GM19467 (cell line): ENCODE measurements around the gene FOXA3.
A peak's percentile ranks its signal among the peaks of the same experiment; 100 is the strongest.
"Not testable (repeated sequence)": the region's sequence is repeated elsewhere in the genome, so short reads cannot be mapped to it uniquely, and the experiment has no call there.

Source experiments
- ATAC-seq: cut with Tn5 transposase; IDR thresholded peaks from one replicate; pipeline ENCODE4 v1.9.1; 2021; ENCODE audit warnings: mild to moderate bottlenecking, moderate library complexity; ENCODE audit not compliant: unreplicated experiment

FOXA3 gene

DNA sequence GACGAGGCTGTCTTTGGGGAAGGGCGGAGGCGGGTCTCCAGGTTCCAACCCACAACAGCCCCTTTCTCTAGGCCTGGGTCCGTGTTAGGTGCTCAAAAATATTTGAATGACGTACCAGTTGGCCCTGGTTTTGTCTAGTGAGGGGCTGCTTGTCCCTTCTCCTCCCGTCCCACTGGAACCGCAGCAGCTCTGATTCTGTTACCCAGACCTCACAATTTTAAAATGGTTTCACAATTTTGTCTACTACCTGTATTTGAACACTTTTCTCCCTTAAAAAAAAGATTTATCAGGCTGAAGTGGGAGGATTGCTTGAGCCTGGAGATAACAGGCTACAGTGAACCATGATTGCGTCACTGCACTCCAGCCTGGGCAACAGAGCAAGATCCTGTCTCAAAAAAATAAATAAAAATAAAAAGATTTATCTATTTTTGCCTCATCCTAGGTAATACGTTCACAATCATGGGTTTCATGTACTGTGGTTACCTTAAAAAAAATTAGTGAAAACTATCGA lies 23.1 kb downstream of the FOXA3 start:
- no peak for ATAC-seq

DNA sequence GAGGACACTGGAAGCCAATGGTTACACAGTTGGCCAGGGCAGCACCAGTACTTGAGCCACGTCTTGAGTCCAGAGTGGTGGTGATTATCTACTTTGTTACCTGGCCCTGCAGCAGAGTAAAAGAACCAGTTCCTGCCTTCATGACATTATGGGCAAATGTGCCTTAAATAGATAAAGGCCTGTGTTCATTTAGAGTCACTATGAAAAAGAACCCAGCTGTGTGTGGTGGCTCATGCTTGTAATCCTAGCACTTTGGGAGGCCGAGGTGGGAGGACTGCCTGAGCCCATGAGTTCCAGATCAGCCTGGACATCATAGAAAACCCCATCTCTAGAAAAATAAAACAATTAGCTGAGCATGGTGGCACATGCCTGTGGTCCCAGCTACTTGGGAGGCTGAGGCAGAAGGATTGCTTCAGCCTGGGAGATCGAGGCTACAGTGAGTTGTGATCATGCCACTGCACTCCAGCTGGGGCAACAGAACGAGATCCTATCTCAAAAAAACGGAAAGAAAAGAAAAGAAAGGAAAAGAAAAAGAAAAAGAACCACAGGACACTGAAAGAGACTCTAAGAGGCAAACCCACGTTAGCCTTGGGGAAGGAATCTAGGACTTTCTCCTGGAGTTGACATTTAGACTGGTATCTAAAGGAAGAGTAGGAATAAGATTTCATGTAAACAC lies 25.2 kb downstream of the FOXA3 start:
- no peak for ATAC-seq

DNA sequence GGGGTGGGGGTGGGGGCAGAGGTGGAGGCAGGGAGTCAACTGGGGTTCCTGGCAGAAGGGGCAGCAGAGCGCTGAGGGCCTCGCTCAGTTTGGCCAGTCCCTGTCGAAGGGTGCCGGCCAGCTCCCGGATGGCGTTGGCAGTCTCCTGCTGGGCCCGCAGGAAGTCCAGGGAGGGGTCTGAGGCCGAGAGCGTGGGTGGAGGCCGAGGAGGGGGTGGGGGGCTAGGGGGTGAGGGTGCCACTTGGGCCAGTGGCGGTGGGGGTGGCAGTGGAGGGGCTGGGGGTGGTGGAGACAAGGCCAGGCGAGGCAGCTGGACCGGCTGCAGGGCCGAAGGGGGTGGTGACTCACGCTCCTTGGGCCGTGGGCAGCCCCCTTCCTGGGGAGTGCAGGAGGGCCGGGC lies 26.8 kb downstream of the FOXA3 start:
- ATAC-seq: no peak

DNA sequence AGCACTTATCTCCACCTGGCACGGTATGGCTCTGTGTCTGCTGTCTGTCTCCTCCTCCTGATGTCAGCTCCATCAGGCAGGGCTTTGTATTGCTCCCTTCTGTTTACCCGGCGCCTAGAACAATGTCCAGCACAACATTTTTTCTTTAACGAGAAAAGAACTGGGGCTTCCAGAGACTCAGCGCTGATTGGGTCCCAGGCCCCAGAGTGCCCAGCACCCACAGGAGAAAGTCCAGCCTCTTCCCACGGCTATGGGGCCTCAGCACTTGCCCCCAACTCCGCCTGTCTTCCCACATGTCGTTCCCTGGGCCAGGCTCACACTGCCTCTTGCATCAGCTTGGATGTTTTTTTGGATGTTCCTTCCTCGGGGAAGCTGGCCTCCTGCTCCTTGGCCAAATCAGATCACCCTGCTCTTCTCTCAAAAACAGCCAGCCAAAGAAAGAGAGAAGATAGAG lies 31.4 kb downstream of the FOXA3 start:
- no peak for ATAC-seq

DNA sequence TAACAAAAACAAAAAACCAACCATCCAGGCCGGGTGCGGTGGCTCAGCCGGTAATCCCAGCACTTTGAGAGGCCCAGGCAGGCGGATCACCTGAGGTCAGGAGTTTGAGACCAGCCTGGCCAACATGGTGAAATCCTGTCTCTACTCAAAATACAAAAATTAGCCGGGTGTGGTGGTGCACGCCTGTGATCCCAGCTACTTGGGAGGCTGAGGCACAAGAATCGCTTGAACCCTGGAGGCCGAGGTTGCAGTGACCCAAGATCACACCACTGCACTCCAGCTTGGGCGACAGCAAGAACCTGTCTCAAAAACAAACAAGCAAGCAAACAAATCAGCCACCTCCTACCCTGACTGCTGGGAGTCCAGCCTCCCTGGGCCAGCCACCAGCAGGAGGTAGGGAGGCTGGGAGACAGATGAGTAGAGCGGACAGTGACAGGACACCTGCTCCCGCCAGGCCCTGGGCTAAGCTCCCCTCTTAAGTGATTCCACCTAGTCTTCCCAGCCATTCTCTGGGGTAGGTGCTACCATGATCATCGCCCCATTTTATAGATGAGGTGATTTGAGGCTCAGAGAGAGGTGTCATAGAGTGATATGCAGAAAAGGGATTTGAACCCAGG lies 32.0 kb downstream of the FOXA3 start:
- ATAC-seq: not testable (repeated sequence)

DNA sequence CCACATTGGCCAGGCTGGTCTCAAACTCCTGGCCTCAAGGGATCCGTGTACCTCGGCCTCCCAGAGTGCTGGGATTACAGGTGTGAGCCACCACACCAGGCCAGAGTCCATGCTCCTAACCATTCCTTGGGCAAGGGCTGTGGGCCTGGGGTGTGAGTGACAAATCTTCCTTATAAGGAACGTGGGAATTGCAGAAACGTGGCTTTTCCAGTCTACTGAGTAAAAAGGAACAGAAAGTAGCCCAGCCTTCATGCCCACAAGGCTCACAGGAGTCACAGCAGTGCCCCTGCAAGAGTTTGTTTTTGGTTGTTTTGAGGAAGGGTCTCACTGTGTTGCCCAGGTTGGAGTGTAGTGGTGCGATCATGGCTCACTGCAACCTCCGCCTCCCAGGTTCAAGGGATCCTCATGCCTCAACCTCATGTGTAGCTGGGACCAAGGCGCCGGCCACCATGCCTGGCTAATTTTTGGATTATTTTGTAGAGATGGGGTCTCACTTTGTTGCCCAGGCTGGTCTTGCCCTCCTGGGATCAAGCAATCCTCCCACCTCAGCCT lies 33.2 kb downstream of the FOXA3 start:
- no peak for ATAC-seq

DNA sequence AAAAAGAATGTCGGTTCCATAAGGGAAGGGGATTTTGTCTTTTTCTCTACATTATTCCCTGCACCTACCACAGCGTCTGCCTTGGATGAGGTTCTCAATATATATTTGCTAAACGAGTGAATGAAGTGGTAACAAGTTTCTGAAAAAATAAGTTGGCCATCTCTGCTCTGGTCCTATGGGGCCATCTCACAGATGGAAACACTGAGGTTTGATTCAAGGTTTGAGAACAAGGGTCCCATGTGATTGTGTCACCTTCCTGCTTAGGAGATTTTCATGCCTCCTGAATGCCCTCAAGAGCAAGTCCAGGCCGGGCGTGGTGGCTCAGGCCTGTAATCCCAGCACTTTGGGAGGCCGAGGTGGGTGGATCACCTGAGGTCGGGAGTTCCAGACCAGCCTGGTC lies 35.1 kb downstream of the FOXA3 start:
- ATAC-seq: no peak

DNA sequence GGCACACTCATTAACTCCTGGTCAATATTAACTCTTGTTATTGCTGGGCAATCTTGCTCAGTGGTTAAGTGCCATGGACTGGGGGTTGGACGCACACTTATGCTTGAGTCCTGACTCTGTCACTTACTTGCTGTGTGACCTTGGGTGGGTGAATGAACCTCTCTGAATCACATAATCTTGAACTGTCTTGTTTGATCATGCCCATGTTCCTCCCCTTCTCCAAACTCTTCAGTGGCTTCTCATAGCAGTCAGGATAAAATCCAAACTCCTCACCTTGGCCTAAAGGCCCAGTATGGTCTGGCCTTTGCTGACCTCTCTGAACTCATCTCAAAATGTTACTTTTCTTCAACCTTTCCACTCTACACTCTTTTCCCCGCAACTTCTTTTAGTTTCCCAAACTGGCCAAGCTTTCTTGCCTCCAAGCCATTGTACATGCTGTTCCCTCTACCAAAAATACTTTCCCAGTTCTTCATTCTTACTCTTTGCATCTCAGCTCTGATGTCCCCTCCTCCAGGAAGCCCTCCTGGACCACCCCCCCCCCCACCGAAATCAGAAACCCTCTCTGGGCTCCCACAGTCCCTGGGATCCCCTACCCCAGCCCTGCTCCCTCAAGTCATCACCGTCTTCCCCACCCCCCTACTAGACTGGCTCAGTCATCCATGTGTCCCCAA lies 35.9 kb downstream of the FOXA3 start:
- ATAC-seq: no peak

DNA sequence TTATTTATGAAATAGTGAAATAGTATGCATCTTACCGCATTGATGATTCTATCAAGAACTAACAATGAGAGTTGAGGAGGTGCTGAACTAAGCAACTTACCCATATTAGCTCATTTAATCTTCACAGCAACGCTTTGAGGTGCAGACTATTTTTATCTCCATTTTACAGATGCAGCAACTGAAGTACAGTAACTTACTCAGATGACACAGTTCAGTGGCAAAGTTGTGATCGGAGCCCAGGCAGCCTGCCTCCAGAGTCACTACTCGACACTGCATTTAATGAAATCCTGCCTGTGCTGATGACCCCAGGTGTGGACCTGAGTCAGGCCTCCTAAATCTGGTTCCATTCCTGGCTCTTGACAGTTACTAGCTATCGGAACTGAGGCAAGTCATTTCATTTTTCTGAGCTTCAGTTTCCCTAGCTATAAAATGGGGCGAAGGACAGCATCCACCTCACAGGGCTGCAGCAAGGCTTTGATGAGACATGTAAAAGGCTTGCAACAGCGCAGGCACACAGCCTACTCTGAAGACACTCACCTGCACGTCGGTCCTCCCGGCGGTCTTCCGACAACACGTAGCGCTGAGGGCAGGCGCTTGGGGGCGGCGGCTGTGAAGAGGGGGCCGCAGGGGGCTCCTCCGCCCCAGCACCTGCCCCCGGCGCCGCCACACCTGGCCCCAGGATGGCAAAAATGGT lies 36.8 kb downstream of the FOXA3 start:
- no peak for ATAC-seq

DNA sequence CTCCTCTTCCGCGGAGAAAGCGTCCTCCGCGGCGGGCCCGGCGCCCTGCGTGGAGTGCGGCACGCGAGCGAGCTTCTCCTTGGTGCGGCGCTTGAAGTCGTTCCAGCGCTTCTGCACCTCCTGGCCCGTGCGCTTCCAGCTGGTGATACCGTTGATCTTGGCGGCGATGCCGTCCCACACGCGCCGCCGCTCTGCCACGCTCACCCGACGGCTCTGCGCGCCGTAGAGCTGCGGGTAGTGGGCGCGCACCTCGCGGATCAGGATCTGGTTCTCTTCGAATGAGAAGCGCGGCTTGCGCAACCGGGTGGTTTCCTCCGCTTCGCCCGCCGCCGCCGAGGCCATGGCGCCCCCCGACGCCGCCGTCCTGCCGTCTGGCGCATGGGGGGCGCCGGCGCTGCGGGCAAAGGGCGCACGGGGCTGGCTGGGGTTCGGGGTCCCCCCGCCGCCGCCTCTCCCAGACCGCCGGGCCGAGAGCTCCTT lies 37.3 kb downstream of the FOXA3 start:
- no peak for ATAC-seq

DNA sequence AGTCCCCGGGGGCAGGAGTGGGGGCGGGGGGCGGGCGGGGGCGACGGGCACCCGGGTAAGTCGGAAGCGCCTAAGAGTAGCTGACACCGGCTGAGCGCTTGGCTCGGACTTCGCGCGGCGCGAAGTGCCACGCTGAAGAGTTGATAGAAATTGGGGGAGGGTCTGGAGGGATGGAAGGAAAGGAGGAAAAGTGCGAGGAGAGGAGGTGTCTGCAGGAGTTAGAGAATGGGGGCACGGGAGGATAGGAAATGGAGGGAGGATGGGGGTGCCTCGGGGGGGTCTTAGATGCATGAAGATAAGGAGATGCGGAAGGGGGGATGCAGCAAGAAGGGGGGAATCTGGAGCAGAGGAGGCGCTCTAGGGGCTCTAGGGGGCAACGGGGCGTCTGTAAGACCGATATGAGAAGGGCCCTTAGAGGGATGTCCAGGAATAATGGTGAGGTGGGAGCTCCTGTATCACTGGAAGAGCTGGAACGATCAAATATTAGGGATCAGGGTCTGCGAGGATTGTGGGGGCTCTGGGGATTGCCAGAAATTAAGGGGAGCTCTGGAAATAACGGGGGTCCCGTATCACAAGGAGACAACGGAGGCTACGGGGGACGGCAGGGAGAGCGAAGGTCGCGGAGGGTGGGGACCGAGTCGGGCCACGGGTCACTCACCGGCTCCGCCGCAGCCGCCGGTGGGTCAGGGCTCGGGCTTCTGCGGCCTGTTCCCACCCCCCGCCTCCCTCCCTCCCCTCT lies 38.0 kb downstream of the FOXA3 start, which contains the start of gene MYPOP:
Gene MYPOP, minus strand, starts transcription at position 702 of the 739 bp plus-strand sequence. CDS start 840 bp downstream, outside the sequence.
- no peak for ATAC-seq

DNA sequence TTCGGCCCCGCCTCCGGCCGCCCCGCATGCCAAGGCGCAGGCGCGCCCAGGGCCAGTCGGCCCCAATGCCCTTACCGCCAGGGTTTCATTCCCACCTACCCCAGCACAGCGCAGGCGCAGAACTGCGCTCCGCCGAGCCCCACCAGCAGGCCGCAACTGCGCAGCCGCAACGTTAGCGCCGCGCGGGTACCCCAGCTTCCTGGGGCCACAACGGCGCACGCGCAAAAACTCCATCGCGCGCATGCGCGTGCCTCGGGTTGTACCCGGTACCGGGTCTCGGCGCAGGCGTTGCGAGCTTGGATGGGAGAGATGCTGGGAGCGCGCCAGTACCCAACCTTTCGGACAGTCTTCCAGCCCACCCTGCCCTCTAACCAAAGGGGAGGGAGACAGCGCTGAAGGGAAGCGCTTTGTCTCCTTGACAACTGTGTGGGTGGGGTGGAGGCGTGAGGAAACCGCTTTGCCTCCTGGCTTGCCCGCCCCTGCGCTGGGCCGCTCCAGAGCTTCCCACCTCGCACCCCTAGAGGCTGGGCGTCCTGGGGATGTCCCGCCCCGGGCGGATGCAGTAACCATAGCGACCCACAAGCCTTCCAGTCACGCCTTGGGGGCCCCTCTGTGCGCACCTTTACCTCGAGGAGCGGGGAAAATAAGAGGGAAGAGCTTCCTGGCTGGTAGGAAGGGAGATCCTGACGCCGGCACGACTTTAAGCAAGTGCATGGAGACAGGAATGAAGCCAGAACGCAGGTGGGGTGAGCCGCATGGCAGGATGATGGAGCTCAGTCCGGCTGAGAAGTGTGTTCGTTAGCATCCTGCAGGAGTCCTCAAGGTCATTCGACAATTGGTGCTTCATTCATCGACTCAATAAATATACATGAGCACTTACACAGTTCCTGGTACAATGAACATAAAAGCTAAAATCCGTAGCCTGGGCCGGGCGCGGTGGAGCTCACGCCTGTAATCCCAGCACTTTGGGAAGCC lies 38.8 kb downstream of the FOXA3 start:
- peak; percentile 84 for ATAC-seq

DNA sequence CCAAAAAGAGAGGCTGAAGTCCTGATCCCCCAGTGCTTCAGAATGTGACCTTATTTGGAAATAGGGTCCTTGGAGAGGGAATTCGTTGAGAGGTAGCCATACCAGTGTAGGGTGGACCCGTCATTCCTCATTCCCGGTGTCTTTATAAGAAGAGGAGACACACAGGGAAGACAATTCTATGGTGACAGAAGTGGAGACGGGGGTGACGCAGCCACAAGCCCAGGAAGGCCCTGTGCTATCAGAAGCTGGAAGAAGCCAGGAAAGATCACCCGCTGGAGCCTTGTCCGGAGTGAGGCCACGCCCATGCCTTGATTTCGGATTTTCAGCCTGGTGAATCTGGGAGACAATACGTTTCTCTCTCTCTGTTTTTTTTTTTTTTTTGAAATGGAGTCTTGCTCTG lies 40.9 kb downstream of the FOXA3 start:
- ATAC-seq: no peak

DNA sequence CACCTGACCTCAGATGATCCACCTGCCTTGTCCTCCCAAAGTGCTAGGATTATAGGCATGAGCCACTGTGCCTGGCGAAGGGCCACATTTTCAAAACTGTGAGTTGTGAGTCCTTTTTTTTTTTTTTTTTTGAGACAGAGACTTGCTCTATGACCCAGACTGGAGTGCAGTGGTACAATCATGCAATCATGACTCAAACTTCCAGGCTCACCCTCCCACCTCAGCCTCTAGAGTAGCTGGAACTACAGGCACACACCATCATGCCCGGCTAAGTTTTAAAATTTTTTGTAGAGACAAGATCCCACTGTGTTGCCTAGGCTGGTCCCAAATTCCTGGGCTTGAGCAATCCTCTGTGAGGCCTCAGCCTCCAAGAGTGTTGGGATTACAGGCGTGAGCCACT lies 42.1 kb downstream of the FOXA3 start:
- no peak for ATAC-seq

DNA sequence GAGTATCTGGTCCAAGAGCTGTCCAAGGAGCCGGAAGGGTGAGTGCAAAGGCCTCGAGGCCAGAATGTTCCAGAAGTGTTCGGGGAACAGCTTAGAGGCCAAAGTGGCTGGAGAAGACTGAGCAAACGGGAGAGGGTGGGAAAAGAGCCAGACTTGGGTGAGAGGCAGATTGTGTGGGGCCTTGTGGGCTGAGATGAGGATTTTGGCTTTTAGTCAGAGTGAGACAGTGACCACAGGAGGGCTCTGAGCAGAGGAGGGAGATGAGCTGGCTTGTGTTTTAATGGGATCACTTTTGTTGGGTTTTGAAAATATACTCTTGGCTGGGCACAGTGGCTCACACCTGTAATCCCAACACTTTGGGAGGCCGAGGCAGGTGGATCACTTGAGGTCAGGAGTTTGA lies 44.8 kb downstream of the FOXA3 start:
- ATAC-seq: no peak

DNA sequence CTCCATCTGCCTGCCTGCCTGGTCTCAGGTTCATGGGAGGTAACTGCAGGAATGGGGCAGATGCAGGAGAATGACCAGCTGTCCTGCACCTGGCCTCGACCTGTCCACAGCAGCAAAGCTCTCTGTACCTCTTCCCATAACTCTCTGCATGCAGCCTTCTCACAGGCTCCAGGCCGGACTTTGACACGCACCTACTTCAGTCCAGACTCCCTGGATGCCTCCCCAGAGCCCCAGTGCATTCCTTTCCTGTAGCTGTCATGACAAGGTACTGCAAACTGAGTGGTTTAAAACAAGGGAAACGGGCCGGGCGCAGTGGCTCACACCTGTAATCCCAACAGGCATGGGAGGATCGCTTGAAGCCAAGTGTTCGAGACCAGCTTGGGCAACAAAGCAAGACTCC lies 47.2 kb downstream of the FOXA3 start:
- ATAC-seq: no peak

DNA sequence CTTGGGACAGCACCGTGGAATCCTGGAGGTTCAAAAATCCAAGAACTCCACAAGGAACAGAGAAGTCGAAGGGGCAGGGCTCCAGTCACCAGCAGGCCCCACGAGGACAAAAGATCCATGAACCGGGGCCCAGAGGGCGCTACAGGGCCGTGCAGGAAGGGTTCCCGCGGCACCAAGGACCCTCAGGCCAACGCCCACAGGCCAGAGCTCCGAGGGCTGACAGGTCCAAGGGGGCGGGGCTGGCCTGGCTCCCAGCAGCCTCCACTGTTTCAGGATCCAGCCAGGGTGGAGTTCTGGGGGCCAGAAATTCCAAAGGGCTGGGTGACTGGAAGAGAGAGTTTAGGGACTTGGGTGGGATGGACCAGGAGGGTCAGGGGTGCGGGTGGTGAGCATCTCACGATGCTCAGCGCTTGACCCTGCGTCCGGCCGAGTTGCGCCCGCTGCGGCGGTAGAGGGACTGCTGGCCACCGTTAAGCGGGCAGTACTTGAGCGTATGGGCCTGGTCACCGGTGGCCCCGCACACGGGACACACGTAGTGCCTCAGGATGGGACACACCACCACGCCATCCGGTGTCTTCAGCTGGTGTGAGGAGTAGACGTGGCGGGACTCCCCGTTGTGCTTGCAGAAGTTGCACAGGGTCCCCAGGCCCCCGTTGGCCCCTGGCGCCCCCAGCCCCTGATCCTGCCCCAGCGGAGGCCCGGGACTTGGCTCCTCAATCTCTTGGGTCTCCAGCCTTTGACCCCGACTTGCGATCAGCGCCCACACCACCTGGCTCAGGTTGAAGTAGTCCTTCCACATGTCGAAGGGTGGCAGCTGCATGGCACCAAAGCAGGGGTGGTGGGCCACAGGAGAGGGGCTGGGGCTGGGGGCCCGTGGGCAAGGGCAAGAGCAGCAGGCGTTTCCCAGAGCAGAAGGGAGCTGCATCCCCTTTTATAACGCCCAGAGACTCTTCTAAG lies 50.0 kb downstream of the FOXA3 start, which contains the start of gene NANOS2:
Gene NANOS2, minus strand, starts transcription at position 905 of the 957 bp plus-strand sequence. Its CDS starts 85 bp downstream, at position 820.
- ATAC-seq: no peak
